ENCODE data around the gene USPL1.
"Not testable (repeated sequence)": the region's sequence is repeated elsewhere in the genome, so short reads cannot be mapped to it uniquely, and the experiment has no call there.

USPL1 gene

GRCh38 chr13:30617315-30618185 is at the start of gene USPL1:
Gene USPL1, plus strand, starts transcription at chr13:30617920. Its CDS starts 3,221 bp downstream, at chr13:30621141.
- DNase-seq (ENCODE audit: low spot score): peak; percentile 96

GRCh38 chr13:30569901-30570576 is 47.7 kb upstream of the USPL1 start:
- no peak for DNase-seq (ENCODE audit: low spot score)

- no peak for DNase-seq (ENCODE audit: low spot score)
Observed at GRCh38 chr13:30570691-30571090, 47.0 kb upstream of the USPL1 start.

- DNase-seq (ENCODE audit: low spot score): no peak
Observed at GRCh38 chr13:30572859-30573275, 44.9 kb upstream of the USPL1 start.

GRCh38 chr13:30576528-30576927 is 41.2 kb upstream of the USPL1 start:
- DNase-seq (ENCODE audit: low spot score): no peak

- no peak for DNase-seq (ENCODE audit: low spot score)
Observed at GRCh38 chr13:30577401-30577852, 40.3 kb upstream of the USPL1 start.

- DNase-seq (ENCODE audit: low spot score): no peak
Observed at GRCh38 chr13:30580852-30581502, 36.7 kb upstream of the USPL1 start.

- DNase-seq (ENCODE audit: low spot score): peak; percentile 24
Observed at GRCh38 chr13:30581582-30581981, 36.1 kb upstream of the USPL1 start.

- DNase-seq (ENCODE audit: low spot score): no peak
Observed at GRCh38 chr13:30584051-30584731, 33.5 kb upstream of the USPL1 start.

GRCh38 chr13:30585748-30586262 is 31.9 kb upstream of the USPL1 start:
- no peak for DNase-seq (ENCODE audit: low spot score)

GRCh38 chr13:30587231-30587630 is 30.5 kb upstream of the USPL1 start:
- DNase-seq (ENCODE audit: low spot score): no peak

- no peak for DNase-seq (ENCODE audit: low spot score)
Observed at GRCh38 chr13:30587739-30588138, 30.0 kb upstream of the USPL1 start.

GRCh38 chr13:30593001-30593400 is 24.7 kb upstream of the USPL1 start:
- DNase-seq (ENCODE audit: low spot score): no peak

GRCh38 chr13:30600496-30600895 is 17.2 kb upstream of the USPL1 start:
- no peak for DNase-seq (ENCODE audit: low spot score)

- no peak for DNase-seq (ENCODE audit: low spot score)
Observed at GRCh38 chr13:30601836-30602235, 15.9 kb upstream of the USPL1 start.

GRCh38 chr13:30605052-30605451 is 12.7 kb upstream of the USPL1 start:
- no peak for DNase-seq (ENCODE audit: low spot score)

GRCh38 chr13:30607186-30607585 is 10.5 kb upstream of the USPL1 start:
- DNase-seq (ENCODE audit: low spot score): not testable (repeated sequence)

GRCh38 chr13:30607908-30608307 is 9.8 kb upstream of the USPL1 start:
- DNase-seq (ENCODE audit: low spot score): no peak

- DNase-seq (ENCODE audit: low spot score): no peak
Observed at GRCh38 chr13:30608364-30608763, 9.4 kb upstream of the USPL1 start.

GRCh38 chr13:30610311-30610710 is 7.4 kb upstream of the USPL1 start:
- no peak for DNase-seq (ENCODE audit: low spot score)

GRCh38 chr13:30615481-30615865 is 2.2 kb upstream of the USPL1 start:
- no peak for DNase-seq (ENCODE audit: low spot score)

All from D341Med (cell line).